HCT116 (cell line): ENCODE measurements around the gene SOX6. TPM values are rescaled to one million over a fixed set of nuclear protein-coding genes. Genes with fewer than 3 reads are reported as not detected.

Experiments
- ATAC-seq: fragments of 200-7000 bp; cut with Tn5 transposase; 2 replicates; pipeline ENCODE4 v1.9.1; 2020; ENCODE audit warnings: mild to moderate bottlenecking, moderate library complexity
- BruUV-seq: library from RNA; stranded (reverse); fragments of 400-500 nt; replicated peaks from 2 replicates; lab custom pipeline; 2021; lab: Mats Ljungman, UMichigan
- CTCF ChIA-PET: fragments of 300-600 bp; sonication (Branson Sonifier 250); formaldehyde crosslinking; loops from one replicate; lab custom pipeline; 2021; ENCODE audit warnings: antibody characterized with exemption; lab: Charles Lee
- POLR2A ChIA-PET: fragments of 300-600, 350-600 bp; sonication (Branson Sonifier 250); formaldehyde crosslinking; loops from one replicate; lab custom pipeline; 2021; ENCODE audit warnings: antibody characterized with exemption; lab: Charles Lee
- RAD21 ChIA-PET, 2 experiments: fragments of 300-600 bp; sonication (Branson Sonifier 250); formaldehyde crosslinking; loops; one replicate each; lab custom pipeline; 2023; ENCODE audit warnings: low total read pairs in 2 of 2; ENCODE audit not compliant: uncharacterized antibody in 2 of 2, unreplicated experiment in 2 of 2, low non-redundant PET in 1 of 2; lab: Charles Lee
- DNase-seq: peaks from one replicate; pipeline ENCODE4 v3.0.0-alpha.2; 2010; ENCODE audit warnings: low read depth, low spot score
- H2AFZ ChIP-seq: fragments of 200-600 bp; shearing (Covaris generic), sonication (generic); 2 replicates; pipeline ENCODE4 v1.6.1; 2017; ENCODE audit warnings: low read depth, mixed run types, mixed read lengths, antibody characterized with exemption, low read length; ENCODE audit not compliant: poor library complexity, severe bottlenecking
- H3K27ac ChIP-seq: 2 replicates; pipeline ENCODE4 v1.5.1; 2012; ENCODE audit warnings: low read depth, low read length
- H3K27me3 ChIP-seq: fragments of 200-600 bp; sonication (generic); 2 replicates; pipeline ENCODE4 v1.6.1; 2016; ENCODE audit warnings: mixed run types, low read length, mixed read lengths; ENCODE audit not compliant: insufficient read depth
- H3K36me3 ChIP-seq, 2 experiments: fragments of 200-500 bp in 1 of 2; fragments of 200-600 bp in 1 of 2; sonication (Bioruptor generic) in 1 of 2; sonication (generic) in 1 of 2; 2 replicates each; pipeline versions ENCODE4 v1.5.1 to v1.6.1; 2014 to 2016; ENCODE audit warnings: low read length in 2 of 2, inconsistent platforms in 1 of 2, mixed read lengths in 1 of 2, mixed run types in 1 of 2; ENCODE audit not compliant: insufficient read depth in 2 of 2, control insufficient read depth in 1 of 2
- H3K4me1 ChIP-seq, 2 experiments: fragments of 200-600 bp in 1 of 2; sonication (generic) in 1 of 2; 2 replicates each; pipeline versions ENCODE4 v1.5.1 to v1.6.1; 2012 to 2017; ENCODE audit warnings: low read length in 2 of 2, inconsistent platforms in 1 of 2, mild to moderate bottlenecking in 1 of 2, mixed read lengths in 1 of 2, mixed run types in 1 of 2, moderate library complexity in 1 of 2; ENCODE audit not compliant: insufficient read depth in 2 of 2, control insufficient read depth in 1 of 2
- H3K4me2 ChIP-seq: fragments of 200-600 bp; sonication (generic); 2 replicates; pipeline ENCODE4 v1.6.1; 2017; ENCODE audit warnings: mixed run types, low read length, mixed read lengths
- H3K4me3 ChIP-seq, 2 experiments: fragments of 200-600 bp in 1 of 2; sonication (generic) in 1 of 2; replicated peaks in 1 of 2; 2 replicates each; pipeline ENCODE4 v1.5.1; 2011 to 2016; ENCODE audit warnings: low read length in 2 of 2, control low read depth in 1 of 2, low read depth in 1 of 2, mild to moderate bottlenecking in 1 of 2, mixed read lengths in 1 of 2, mixed run types in 1 of 2
- H3K79me2 ChIP-seq: fragments of 200-600 bp; sonication (generic); 2 replicates; pipeline ENCODE4 v1.6.1; 2017; ENCODE audit warnings: mild to moderate bottlenecking, mixed run types, low read length, moderate library complexity, mixed read lengths; ENCODE audit not compliant: insufficient read depth
- H3K9ac ChIP-seq: fragments of 200-600 bp; sonication (generic); 2 replicates; pipeline ENCODE4 v1.6.1; 2016; ENCODE audit warnings: low read length, mixed read lengths
- H3K9me2 ChIP-seq: fragments of 200-600 bp; sonication (generic), shearing (Covaris generic); 2 replicates; pipeline ENCODE4 v1.6.1; 2017; ENCODE audit warnings: mixed run types, mild to moderate bottlenecking, moderate library complexity; ENCODE audit not compliant: insufficient read depth
- H3K9me3 ChIP-seq, 2 experiments: fragments of 200-500 bp in 1 of 2; fragments of 200-600 bp in 1 of 2; sonication (Bioruptor generic) in 1 of 2; sonication (generic) in 1 of 2; 2 replicates each; pipeline ENCODE4 v1.6.1; 2014 to 2017; ENCODE audit warnings: low read length in 2 of 2, mixed read lengths in 2 of 2, inconsistent platforms in 1 of 2, low read depth in 1 of 2, mild to moderate bottlenecking in 1 of 2, mixed run types in 1 of 2, moderate library complexity in 1 of 2; ENCODE audit not compliant: control insufficient read depth in 1 of 2, insufficient read depth in 1 of 2
- H4K20me1 ChIP-seq: fragments of 200-600 bp; sonication (generic), shearing (Covaris generic); 2 replicates; pipeline ENCODE4 v1.6.1; 2017; ENCODE audit warnings: mixed run types, mild to moderate bottlenecking, moderate library complexity; ENCODE audit not compliant: insufficient read depth
- CEBPB ChIP-seq: IDR thresholded peaks from 2 replicates; pipeline ENCODE4 v1.6.1; 2012; ENCODE audit warnings: low read depth
- CTCF ChIP-seq, 3 experiments: fragments of 200-600 bp in 1 of 3; sonication (generic) in 1 of 3; IDR thresholded peaks in 2 of 3; conservative IDR thresholded peaks in 1 of 3; 2 replicates each; pipeline ENCODE4 v1.5.1; 2012 to 2017; ENCODE audit warnings: low read depth in 2 of 3, low read length in 2 of 3, antibody characterized with exemption in 1 of 3, borderline replicate concordance in 1 of 3, control low read depth in 1 of 3, mild to moderate bottlenecking in 1 of 3, mixed read lengths in 1 of 3, mixed run types in 1 of 3, moderate library complexity in 1 of 3; ENCODE audit not compliant: insufficient read depth in 1 of 3
- ELF1 ChIP-seq: IDR thresholded peaks from 2 replicates; pipeline ENCODE4 v1.6.1; 2012; ENCODE audit warnings: low read depth, borderline replicate concordance
- EZH2 ChIP-seq: fragments of 200-600 bp; sonication (generic); IDR thresholded peaks from 2 replicates; pipeline ENCODE4 v1.6.1; 2017; ENCODE audit warnings: antibody characterized with exemption, mixed run types
- EZH2phosphoT487 ChIP-seq: fragments of 200-600 bp; IDR thresholded peaks from 2 replicates; pipeline ENCODE4 v1.6.1; 2018; ENCODE audit warnings: antibody characterized with exemption, borderline replicate concordance
- JUND ChIP-seq: IDR thresholded peaks from 2 replicates; pipeline ENCODE4 v1.6.1; 2012
- POLR2A ChIP-seq: IDR thresholded peaks from 2 replicates; pipeline ENCODE4 v1.7.0; 2011; ENCODE audit warnings: borderline replicate concordance; ENCODE audit not compliant: insufficient read depth, insufficient read length; ENCODE audit errors: extremely low read depth
- SIN3A ChIP-seq: IDR thresholded peaks from 2 replicates; pipeline ENCODE4 v1.6.1; 2012; ENCODE audit warnings: low read depth
- SRF ChIP-seq: IDR thresholded peaks from 2 replicates; pipeline ENCODE4 v1.6.1; 2012; ENCODE audit warnings: low read depth
- TCF7L2 ChIP-seq: IDR thresholded peaks from 2 replicates; pipeline ENCODE4 v1.7.0; 2011; ENCODE audit warnings: borderline replicate concordance, inconsistent platforms; ENCODE audit not compliant: insufficient read depth, insufficient read length; ENCODE audit errors: extremely low read depth
- ZNF274 ChIP-seq: fragments of 200-500 bp; sonication (Bioruptor generic); IDR thresholded peaks from 2 replicates; pipeline ENCODE4 v1.6.1; 2014; ENCODE audit warnings: mild to moderate bottlenecking, low read depth, low read length, inconsistent platforms
- intact Hi-C: fragments of 100-400 bp; cut with micrococcal nuclease; formaldehyde crosslinking; loops from 2 replicates; pipeline ENCODE4 v1.10.0; 2022
- total RNA-seq: library from RNA; stranded (reverse); gene quantifications from one replicate; pipeline ENCODE4 v1.2.1, GENCODE V29; 2021; ENCODE audit not compliant: unreplicated experiment
- TF ChIP-seq, protein P1 (sequence below): IDR thresholded peaks from 2 replicates; pipeline ENCODE4 v1.6.1; 2012
- TF ChIP-seq, protein P2 (sequence below): IDR thresholded peaks from 2 replicates; pipeline ENCODE4 v1.6.1; 2011; ENCODE audit warnings: mild to moderate bottlenecking, low read length, moderate library complexity; ENCODE audit not compliant: insufficient replicate concordance; ENCODE audit errors: extremely low read depth

SOX6 gene
- total RNA-seq, 1 experiment from 2014 or later: 0.81 TPM

DNA sequence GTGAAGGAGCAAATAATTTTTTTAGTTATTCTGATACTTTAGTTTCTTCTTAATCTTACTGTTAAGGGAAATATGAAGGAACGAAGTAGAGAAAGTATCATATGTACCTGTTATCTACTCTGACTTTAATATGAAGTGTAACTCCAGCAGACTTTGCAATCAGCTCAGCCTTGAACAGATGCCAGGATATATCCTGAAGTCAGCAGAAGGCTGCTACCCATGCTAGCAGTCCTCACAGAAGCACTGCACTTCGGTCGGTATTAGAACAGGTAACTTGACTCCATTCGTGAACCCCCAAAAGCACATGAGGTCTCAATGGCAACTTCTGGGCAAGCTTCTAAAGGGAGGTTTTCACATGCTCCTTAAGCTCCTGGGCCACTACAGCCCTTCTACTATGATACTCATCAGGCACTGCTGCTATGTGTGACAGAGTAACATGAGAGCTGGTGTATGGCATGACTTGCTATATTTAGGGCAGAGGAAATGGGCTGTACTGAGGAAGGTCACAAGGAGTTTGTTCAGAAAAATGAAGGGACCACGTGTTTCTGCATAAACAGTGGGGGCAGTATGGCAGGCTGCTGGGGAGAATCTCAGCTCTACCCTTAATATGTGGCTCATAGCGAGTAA lies 344.1 kb downstream of the SOX6 start (continued):
- no peak for TF ChIP-seq CTCF (IDR thresholded peaks at IDR 0.05 in 2 of 3, conservative IDR thresholded peaks at IDR 0.05 in 1 of 3; ENCODE audit: borderline replicate concordance in 1 of 3, insufficient read depth in 1 of 3, low read depth in 2 of 3, low read length in 2 of 3)
- no peak for TF ChIP-seq ZNF274
- TF ChIP-seq ELF1: no peak
- TF ChIP-seq, protein P1, sequence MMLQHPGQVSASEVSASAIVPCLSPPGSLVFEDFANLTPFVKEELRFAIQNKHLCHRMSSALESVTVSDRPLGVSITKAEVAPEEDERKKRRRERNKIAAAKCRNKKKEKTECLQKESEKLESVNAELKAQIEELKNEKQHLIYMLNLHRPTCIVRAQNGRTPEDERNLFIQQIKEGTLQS: no peak
- TF ChIP-seq EZH2: no peak
- no peak for TF ChIP-seq SRF
- no peak for TF ChIP-seq CEBPB
- no peak for TF ChIP-seq POLR2A
- TF ChIP-seq TCF7L2: no peak

GRCh38 chr11:16011396-16011795 lies 344.9 kb downstream of the SOX6 start:
- Histone ChIP-seq H4K20me1 (no peaks in the 10 kb centered on the region), H3K4me1 (no peaks in the 10 kb centered on the region), H3K4me2 (no peak overlapping the region), H3K79me2 (no peaks in the 10 kb centered on the region), H3K27ac (no peak overlapping the region), H3K27me3 (peaks cover 35% of the 10 kb centered on the region), H3K36me3 (no peaks in the 10 kb centered on the region), H2AFZ (no peak overlapping the region), H3K9ac (no peak overlapping the region), H3K4me3 (no peak overlapping the region), H3K9me2 (no peaks in the 10 kb centered on the region), H3K9me3 (no peaks in the 10 kb centered on the region)
- intact Hi-C loops: no loop called here
- DNase-seq (no peak), ATAC-seq (no peak)
- ChIA-PET CTCF (no interaction called here), RAD21 (no interaction called here), POLR2A (no interaction called here)
- no peak for TF ChIP-seq JUND
- TF ChIP-seq SIN3A: no peak
- TF ChIP-seq, protein P2, sequence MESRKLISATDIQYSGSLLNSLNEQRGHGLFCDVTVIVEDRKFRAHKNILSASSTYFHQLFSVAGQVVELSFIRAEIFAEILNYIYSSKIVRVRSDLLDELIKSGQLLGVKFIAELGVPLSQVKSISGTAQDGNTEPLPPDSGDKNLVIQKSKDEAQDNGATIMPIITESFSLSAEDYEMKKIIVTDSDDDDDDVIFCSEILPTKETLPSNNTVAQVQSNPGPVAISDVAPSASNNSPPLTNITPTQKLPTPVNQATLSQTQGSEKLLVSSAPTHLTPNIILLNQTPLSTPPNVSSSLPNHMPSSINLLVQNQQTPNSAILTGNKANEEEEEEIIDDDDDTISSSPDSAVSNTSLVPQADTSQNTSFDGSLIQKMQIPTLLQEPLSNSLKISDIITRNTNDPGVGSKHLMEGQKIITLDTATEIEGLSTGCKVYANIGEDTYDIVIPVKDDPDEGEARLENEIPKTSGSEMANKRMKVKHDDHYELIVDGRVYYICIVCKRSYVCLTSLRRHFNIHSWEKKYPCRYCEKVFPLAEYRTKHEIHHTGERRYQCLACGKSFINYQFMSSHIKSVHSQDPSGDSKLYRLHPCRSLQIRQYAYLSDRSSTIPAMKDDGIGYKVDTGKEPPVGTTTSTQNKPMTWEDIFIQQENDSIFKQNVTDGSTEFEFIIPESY: no peak
- TF ChIP-seq ZNF274: no peak
- no peak for TF ChIP-seq CEBPB
- no peak for TF ChIP-seq TCF7L2
- no peak for TF ChIP-seq EZH2phosphoT487
- BruUV-seq: no TSS peak
